22Rv1 (cell line): ENCODE data around the gene GNMT.

Experiments used
- CTCF ChIP-seq: fragments of 450-650 bp; IDR thresholded peaks from 2 replicates; pipeline ENCODE4 v1.5.1; 2017; ENCODE audit warnings: mild to moderate bottlenecking
- ZFX ChIP-seq: fragments of 450-650 bp; IDR thresholded peaks from 2 replicates; pipeline ENCODE4 v1.6.1; 2017; ENCODE audit warnings: antibody characterized with exemption, borderline replicate concordance

- TF ChIP-seq CTCF = no peak
- TF ChIP-seq ZFX = no peak
These were observed 31.4 kb upstream of the GNMT start, which contains the start of gene CNPY3 for GRCh38 chr6:42928986-42929820.
